Neural cell (in vitro differentiated cells): ENCODE measurements around the gene DNASE1L2.

Experiments
- CTCF ChIP-seq: fragments of 450-650 bp; IDR thresholded peaks from 2 replicates; pipeline ENCODE4 v1.5.1; 2014; ENCODE audit warnings: antibody characterized with exemption, mild to moderate bottlenecking, moderate library complexity; ENCODE audit not compliant: poor library complexity, severe bottlenecking
- POLR2AphosphoS5 ChIP-seq: IDR thresholded peaks from 2 replicates; pipeline ENCODE4 v1.6.1; 2012

- TF ChIP-seq POLR2AphosphoS5 (no peak), CTCF (no peak)
These were observed 44.9 kb upstream of the DNASE1L2 start for GRCh38 chr16:2191446-2191706.
